GM10847 (cell line): ENCODE data around the gene GNL3.

Experiments used
- POLR2A ChIP-seq: IDR thresholded peaks from 2 replicates; pipeline ENCODE4 v1.6.1; 2011; ENCODE audit not compliant: insufficient read length; ENCODE audit errors: extremely low read depth

Gene GNL3

GRCh38 chr3:52705688-52706686 is 20.2 kb downstream of the GNL3 start, which contains the start of the genes GLT8D1 and SPCS1:
GLT8D1 (minus strand) TSS chr3:52705791; CDS start chr3:52700460, 5,331 bp downstream.
SPCS1 (plus strand) TSS chr3:52706106; CDS start chr3:52706247, 141 bp downstream.
- peak; percentile 87 for TF ChIP-seq POLR2A

GRCh38 chr3:52707585-52707984 is 21.8 kb downstream of the GNL3 start:
- no peak for TF ChIP-seq POLR2A

- TF ChIP-seq POLR2A: no peak
These were observed 24.7 kb downstream of the GNL3 start for GRCh38 chr3:52710512-52710911.

- TF ChIP-seq POLR2A: no peak
These were observed 26.7 kb downstream of the GNL3 start for GRCh38 chr3:52712291-52713212.

GRCh38 chr3:52714335-52715302 is 28.8 kb downstream of the GNL3 start:
- no peak for TF ChIP-seq POLR2A

- no peak for TF ChIP-seq POLR2A
These were observed 30.0 kb downstream of the GNL3 start for GRCh38 chr3:52715714-52716305.

GRCh38 chr3:52719618-52720017 is 33.8 kb downstream of the GNL3 start:
- TF ChIP-seq POLR2A: no peak

- TF ChIP-seq POLR2A: no peak
These were observed 35.3 kb downstream of the GNL3 start for GRCh38 chr3:52721002-52721729.

GRCh38 chr3:52721730-52722008 is 35.8 kb downstream of the GNL3 start:
- TF ChIP-seq POLR2A: no peak

GRCh38 chr3:52722491-52722890 is 36.7 kb downstream of the GNL3 start:
- no peak for TF ChIP-seq POLR2A

GRCh38 chr3:52723935-52724334 is 38.1 kb downstream of the GNL3 start:
- TF ChIP-seq POLR2A: no peak

- no peak for TF ChIP-seq POLR2A
These were observed 38.7 kb downstream of the GNL3 start for GRCh38 chr3:52724511-52724910.

GRCh38 chr3:52730681-52731080 is 44.8 kb downstream of the GNL3 start:
- no peak for TF ChIP-seq POLR2A
